Measurements from ENCODE around the gene RNF168. TPM values are rescaled to one million over a fixed set of nuclear protein-coding genes. Genes with fewer than 3 reads are reported as not detected.
"Not testable (repeated sequence)": the region's sequence is repeated elsewhere in the genome, so short reads cannot be mapped to it uniquely, and the experiment has no call there.

The RNF168 gene, protein sequence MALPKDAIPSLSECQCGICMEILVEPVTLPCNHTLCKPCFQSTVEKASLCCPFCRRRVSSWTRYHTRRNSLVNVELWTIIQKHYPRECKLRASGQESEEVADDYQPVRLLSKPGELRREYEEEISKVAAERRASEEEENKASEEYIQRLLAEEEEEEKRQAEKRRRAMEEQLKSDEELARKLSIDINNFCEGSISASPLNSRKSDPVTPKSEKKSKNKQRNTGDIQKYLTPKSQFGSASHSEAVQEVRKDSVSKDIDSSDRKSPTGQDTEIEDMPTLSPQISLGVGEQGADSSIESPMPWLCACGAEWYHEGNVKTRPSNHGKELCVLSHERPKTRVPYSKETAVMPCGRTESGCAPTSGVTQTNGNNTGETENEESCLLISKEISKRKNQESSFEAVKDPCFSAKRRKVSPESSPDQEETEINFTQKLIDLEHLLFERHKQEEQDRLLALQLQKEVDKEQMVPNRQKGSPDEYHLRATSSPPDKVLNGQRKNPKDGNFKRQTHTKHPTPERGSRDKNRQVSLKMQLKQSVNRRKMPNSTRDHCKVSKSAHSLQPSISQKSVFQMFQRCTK
- 10 to 100 TPM; 46.9 to 48.4 TPM for total RNA-seq

DNA sequence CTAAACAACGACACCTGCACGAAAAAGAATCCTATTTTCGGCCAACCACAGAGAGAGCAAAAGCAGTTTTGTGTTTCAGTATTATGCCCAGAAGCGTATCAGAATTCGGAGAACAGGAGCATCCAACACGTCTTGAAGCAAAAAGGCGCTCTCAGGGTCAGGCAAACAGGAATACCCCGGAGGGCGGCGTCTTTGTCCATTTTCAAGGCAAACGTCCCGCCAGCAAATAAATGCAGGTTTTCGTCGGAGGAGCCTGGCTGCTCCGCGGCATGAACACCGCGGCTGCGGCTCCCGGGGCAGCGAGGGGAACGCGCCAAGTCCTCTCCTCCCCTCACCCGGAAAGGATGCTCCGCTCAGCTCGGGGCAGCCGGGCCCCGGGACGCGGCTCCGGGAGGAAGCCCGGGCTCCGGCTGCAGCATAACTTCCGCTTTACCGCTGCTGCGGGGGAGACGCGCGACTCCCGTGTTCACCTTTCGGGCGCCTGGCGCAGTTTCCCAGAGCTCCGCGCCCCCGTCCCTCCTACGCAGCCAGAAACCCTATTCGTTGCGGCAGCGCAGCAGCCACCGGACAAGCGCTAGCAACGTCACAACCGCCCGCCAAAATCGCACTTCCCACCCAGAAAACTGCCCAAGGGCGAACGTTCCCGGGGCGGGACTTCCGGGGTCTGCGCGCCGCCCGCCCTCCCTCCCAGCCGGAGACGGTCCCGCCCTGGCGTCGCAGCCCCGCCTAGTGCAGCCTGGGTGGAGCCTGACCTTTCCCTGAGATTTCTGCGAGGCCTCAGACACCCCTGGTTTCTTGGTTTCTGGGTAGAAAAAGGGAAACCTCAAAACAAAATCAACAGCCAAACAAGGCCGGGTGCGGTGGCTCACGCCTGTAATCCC, at the start of gene RNF168:
RNF168 (minus strand) TSS at position 573 of the 881 bp plus-strand sequence. CDS start 595 bp downstream, outside the sequence.
- Mint-ChIP-seq H3K4me3 (peak within 1 kb of the TSS; percentile 99), H3K36me3 (peaks cover 31% of the 10 kb centered on the region), H3K4me1 (peaks cover 25% of the 10 kb centered on the region), H3K9me3 (peaks cover 9% of the 10 kb centered on the region), H3K27ac (peak within 1 kb of the TSS; percentile 97), H3K27me3 (peaks cover 3% of the 10 kb centered on the region)
- DNase-seq (peak; percentile 90), ATAC-seq (ENCODE audit: low read depth) (peak; percentile 85)
- POLR2A ChIA-PET, result interaction anchor here (0.5 to 3.3 kb wide), 9 partner anchors 9 to 219 kb away, joined by 3 to 21 read pairs (median 4); partner anchors contain the start of genes DYNLT2B, FBXO45, UBXN7 and WDR53

DNA sequence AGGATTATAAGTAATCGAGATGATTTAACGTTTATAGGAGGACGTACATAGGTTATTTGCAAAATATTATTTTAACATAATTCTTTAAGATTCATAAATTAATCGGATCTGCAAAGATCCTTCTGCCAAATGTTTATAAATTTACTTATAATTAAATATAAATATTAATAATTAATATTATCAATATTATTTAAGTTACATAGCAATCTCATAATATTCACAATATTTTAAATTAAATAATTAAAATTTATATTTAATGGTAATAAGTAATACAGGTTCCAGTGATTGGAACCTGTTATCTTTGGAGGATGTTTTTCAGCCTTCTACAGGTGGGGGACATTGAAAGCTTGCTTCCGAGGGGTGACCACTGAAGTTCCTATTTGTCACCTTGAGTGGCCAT, 48.7 kb upstream of the RNF168 start:
- Mint-ChIP-seq H3K4me1 (peaks cover 3% of the 10 kb centered on the region), H3K27ac (no peak overlapping the region), H3K36me3 (peaks cover 15% of the 10 kb centered on the region), H3K9me3 (peaks cover 18% of the 10 kb centered on the region), H3K27me3 (no peaks in the 10 kb centered on the region), H3K4me3 (no peak overlapping the region)
- POLR2A ChIA-PET, result interaction anchor here (0.5 kb wide), 1 partner anchor 92 kb away, joined by 3 read pairs; no protein-coding TSS in a partner anchor
- ATAC-seq (ENCODE audit: low read depth), result no peak
- DNase-seq, result no peak

DNA sequence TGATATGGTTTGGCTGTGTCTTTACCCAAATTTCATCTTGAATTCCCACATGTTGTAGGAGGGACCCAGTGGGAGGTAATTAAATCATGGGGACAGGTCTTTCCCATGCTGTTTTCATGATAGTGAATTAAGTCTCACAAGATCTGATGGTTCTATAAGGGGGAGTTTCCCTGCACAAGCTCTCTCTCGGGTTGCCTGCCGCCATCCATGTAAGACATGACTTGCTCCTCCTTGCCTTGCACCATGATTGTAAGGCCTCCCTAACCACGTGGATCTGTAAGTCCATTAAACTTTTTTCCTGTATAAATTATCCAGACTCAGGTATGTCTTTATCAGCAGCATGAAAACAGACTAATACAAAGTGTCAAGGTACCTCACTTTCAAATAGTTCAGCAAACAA, 46.6 kb upstream of the RNF168 start:
- DNase-seq; H3K27me3 Mint-ChIP-seq; ATAC-seq (ENCODE audit: low read depth); POLR2A ChIA-PET; H3K27ac Mint-ChIP-seq; H3K4me3 Mint-ChIP-seq; H3K4me1 Mint-ChIP-seq: not testable (repeated sequence)
- H3K9me3 Mint-ChIP-seq, result peaks cover 18% of the 10 kb centered on the region
- H3K36me3 Mint-ChIP-seq, result peaks cover 15% of the 10 kb centered on the region

DNA sequence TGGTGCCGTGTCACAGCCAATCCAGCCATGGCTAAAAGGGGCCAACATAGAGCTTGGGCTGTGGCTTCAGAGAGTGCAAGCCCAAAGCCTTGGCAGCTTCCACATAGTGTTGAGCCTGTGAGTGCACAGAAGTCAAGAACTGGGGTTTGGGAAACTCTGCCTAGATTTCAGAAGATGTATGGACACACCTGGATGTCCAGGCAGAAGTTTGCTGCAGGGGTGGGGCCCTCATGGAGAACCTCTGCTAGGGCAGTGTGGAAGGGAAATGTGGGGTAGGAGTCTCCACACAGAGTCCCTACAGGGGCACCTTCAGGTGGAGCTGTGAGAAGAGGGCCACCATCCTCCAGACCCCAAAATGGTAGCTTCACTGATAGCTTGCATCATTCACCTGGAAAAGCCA, 45.7 kb upstream of the RNF168 start:
- H3K4me1 Mint-ChIP-seq; H3K27ac Mint-ChIP-seq; H3K4me3 Mint-ChIP-seq; ATAC-seq (ENCODE audit: low read depth); POLR2A ChIA-PET; DNase-seq; H3K27me3 Mint-ChIP-seq: not testable (repeated sequence)
- H3K9me3 Mint-ChIP-seq, result peaks cover 18% of the 10 kb centered on the region
- H3K36me3 Mint-ChIP-seq, result peaks cover 15% of the 10 kb centered on the region

DNA sequence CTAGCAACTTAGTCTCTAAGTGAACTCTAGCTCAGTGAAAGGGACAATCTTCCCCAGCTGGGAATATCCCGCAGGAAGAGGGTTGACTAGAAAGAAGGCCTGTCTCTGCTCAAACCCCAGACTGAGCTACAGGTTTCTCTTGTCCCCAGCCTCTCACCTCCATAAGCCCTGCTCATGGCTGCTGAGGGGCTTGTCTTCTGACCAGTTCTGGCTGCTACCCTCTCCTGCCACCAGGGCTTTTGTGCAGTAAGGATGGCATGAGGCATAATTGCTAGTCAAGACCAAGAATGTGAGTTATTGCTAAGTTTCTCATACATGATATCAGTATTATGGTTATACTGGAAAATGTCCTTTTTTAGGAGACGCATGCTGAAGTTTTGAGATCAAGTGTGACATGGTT, 43.5 kb upstream of the RNF168 start:
- peaks cover 6% of the 10 kb centered on the region for H3K27me3 Mint-ChIP-seq
- no peak overlapping the region for H3K4me3 Mint-ChIP-seq
- POLR2A ChIA-PET, result interaction anchor here (0.6 kb wide), 1 partner anchor 704 kb away, joined by 5 read pairs; no protein-coding TSS in a partner anchor
- ATAC-seq (ENCODE audit: low read depth) (no peak), DNase-seq (no peak)
- H3K9me3 Mint-ChIP-seq, result peaks cover 18% of the 10 kb centered on the region
- no peak overlapping the region for H3K27ac Mint-ChIP-seq
- H3K36me3 Mint-ChIP-seq, result peaks cover 13% of the 10 kb centered on the region
- H3K4me1 Mint-ChIP-seq, result no peaks in the 10 kb centered on the region

DNA sequence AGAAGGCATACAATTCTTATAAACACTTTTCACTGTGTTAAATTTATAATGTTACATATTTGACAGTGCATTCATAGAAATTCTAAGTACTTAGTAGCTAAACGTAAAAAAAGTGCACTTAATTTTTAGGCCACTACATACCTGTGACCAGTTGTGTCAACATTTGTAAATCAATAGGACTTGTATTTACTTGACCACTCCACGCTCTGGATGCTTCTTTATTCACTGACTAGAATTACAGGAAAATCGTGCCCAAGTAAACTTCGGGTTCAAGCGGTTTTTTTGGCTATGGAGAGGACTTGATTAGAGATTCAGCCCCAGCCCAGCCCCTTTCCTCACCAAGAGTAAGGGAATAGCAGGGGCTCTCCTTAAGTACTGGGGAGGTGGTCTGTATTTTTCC, 43.0 kb upstream of the RNF168 start:
- DNase-seq, result no peak
- no peak overlapping the region for H3K4me3 Mint-ChIP-seq
- H3K4me1 Mint-ChIP-seq, result no peaks in the 10 kb centered on the region
- H3K27ac Mint-ChIP-seq, result no peak overlapping the region
- peaks cover 6% of the 10 kb centered on the region for H3K27me3 Mint-ChIP-seq
- peaks cover 13% of the 10 kb centered on the region for H3K36me3 Mint-ChIP-seq
- peaks cover 16% of the 10 kb centered on the region for H3K9me3 Mint-ChIP-seq
- POLR2A ChIA-PET, result interaction anchor here (0.6 kb wide), 1 partner anchor 704 kb away, joined by 5 read pairs; no protein-coding TSS in a partner anchor
- no peak for ATAC-seq (ENCODE audit: low read depth)

DNA sequence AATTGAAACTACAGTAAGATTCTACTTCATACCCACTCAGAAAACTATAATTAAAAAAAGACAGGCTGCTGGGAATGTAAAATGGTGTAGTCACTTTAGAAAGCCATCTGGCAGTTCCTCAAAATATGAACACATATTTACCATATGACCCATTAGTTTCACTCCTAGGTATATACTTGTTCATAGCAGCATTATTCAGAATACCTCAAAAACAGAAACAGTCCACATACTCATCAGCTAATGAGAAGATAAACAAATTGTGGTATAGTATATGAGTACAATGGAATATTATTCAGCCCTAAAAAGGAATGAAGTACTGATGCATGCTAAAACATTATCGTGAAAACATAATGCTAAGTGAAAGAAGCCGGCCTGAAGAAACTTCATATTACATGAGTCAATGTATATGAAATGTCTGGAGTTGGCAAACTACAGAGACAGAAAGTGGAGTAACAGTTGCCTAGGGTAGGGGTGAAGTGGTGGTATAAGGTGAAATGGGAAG, 41.0 kb upstream of the RNF168 start:
- Mint-ChIP-seq H3K9me3 (peaks cover 6% of the 10 kb centered on the region), H3K27ac (no peak overlapping the region), H3K4me3 (no peak overlapping the region), H3K36me3 (peaks cover 5% of the 10 kb centered on the region), H3K4me1 (no peaks in the 10 kb centered on the region), H3K27me3 (peaks cover 6% of the 10 kb centered on the region)
- no peak for ATAC-seq (ENCODE audit: low read depth)
- POLR2A ChIA-PET, result interaction anchor here (0.6 kb wide), 1 partner anchor 213 kb away, joined by 3 read pairs; no protein-coding TSS in a partner anchor
- DNase-seq, result no peak

DNA sequence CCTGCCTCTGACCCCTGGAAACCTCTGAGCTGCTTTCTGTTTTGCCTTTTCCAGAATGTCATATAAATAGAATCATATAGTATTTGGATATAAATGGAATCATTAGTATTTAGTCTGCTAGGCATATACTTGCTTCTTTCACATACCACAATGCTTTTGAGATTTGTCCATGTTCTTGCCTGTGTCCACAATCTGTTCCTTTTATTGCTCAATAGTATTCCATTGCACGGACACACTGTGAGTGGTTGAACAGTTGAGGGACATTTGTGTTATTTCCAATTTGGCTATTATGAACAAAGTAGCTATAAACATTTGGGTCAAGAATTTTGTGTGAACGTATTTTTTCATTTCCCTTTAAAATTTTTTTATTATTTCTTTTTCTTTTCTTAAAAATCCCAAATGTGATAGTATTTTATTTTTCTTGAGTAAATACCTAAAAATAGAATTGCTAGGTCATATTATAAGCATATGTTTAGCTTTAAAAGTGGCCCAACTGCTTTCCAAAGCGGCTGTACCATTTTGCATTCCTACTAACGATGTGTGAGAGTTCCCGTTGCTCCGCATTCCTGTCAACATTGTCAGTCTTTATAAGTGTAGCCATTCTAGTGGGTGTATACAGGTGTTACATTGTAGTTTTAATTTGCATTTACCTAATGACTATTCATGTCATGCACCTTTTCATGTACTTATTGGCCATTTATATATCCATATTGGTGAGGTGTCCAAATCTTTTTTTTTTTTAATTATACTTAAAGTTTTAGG, 38.3 kb upstream of the RNF168 start:
- DNase-seq, result no peak
- no peak for ATAC-seq (ENCODE audit: low read depth)
- H3K4me1 Mint-ChIP-seq, result peaks cover 2% of the 10 kb centered on the region
- POLR2A ChIA-PET, result interaction anchor here (0.6 kb wide), 1 partner anchor 26 kb away, joined by 4 read pairs; the partner anchor contains the start of genes FBXO45 and WDR53
- H3K27me3 Mint-ChIP-seq, result peaks cover 14% of the 10 kb centered on the region
- H3K9me3 Mint-ChIP-seq, result no peaks in the 10 kb centered on the region
- no peak overlapping the region for H3K4me3 Mint-ChIP-seq
- no peak overlapping the region for H3K27ac Mint-ChIP-seq
- no peaks in the 10 kb centered on the region for H3K36me3 Mint-ChIP-seq

DNA sequence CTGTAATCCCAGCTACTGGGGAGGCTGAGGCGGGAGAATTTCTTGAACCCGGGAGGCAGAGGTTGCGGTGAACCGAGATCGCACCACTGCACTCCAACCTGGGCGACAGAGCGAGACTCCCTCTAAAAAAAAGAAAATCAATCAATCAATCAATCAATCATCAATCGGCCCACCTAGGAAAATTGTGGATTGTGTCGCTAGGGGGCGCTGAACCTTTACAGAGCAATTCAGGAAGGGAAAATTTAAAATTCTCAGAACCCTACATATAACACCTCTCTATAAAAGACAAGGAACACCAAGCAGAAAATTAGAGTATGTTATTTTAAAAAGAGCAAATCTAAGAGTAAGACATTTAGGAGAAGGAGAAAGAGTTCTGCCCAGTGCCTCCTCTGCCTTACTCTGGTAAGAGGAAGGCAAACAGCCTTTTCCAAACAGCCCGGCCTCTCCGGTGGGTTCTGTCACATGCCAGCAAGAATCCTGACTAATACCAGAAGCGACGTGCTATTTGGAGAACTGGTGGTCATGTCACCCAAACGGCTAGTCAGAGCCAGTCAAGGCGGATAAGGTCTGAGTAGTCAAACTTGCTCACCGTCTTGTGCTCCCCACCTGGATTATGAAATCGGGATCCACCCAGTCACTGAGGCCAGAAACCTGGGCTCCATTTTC, 33.9 kb upstream of the RNF168 start:
- H3K4me3 Mint-ChIP-seq, result no peak overlapping the region
- H3K9me3 Mint-ChIP-seq, result no peaks in the 10 kb centered on the region
- H3K27ac Mint-ChIP-seq, result no peak overlapping the region
- peaks cover 2% of the 10 kb centered on the region for H3K4me1 Mint-ChIP-seq
- DNase-seq (peak; percentile 55), ATAC-seq (ENCODE audit: low read depth) (no peak)
- POLR2A ChIA-PET, result no interaction called here
- peaks cover 21% of the 10 kb centered on the region for H3K27me3 Mint-ChIP-seq
- no peaks in the 10 kb centered on the region for H3K36me3 Mint-ChIP-seq

DNA sequence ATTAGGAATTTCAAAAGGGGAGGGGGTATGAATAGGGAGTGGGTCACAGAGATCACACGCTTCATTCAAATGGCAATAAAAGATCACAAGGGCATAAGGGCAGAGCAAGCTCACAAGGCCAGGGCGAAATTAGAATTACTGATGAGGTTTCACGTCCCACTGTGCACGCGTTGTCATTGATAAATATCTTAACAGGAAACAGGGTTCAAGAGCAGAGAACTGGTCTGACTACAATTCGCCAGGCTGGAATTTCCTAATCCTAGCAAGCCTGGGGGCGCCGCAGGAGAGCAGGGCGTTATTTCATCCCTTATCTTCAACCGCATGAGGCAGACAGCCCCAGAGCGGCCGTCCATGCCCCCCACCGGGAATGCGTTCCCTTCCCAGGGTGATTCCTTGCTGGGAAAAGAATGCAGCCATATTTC, 29.7 kb upstream of the RNF168 start:
- H3K9me3 Mint-ChIP-seq, result peaks cover 6% of the 10 kb centered on the region

DNA sequence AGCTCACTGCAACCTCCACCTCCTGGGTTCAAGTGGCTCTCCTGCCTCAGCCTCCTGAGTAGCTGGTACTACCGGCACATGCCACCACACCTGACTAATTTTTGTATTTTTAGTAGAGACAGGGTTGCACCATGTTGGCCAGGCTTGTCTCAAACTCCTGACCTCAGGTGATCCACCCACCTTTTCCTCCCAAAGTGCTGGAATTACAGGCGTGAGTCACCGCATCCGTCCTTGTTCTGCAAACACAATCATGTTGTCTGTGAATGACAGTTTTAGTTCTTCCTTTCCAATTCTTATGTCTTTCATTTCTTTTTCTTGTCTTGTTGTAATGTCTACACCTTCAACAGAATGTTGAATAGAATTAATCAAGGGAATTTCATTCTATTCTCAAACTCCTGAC, 27.9 kb upstream of the RNF168 start:
- POLR2A ChIA-PET, result no interaction called here
- peaks cover 4% of the 10 kb centered on the region for H3K4me1 Mint-ChIP-seq
- ATAC-seq (ENCODE audit: low read depth), result no peak
- no peak for DNase-seq
- H3K27ac Mint-ChIP-seq, result no peak overlapping the region
- H3K27me3 Mint-ChIP-seq, result peaks cover 29% of the 10 kb centered on the region
- peaks cover 6% of the 10 kb centered on the region for H3K9me3 Mint-ChIP-seq
- H3K4me3 Mint-ChIP-seq, result no peak overlapping the region
- H3K36me3 Mint-ChIP-seq, result peaks cover 3% of the 10 kb centered on the region

More for the DNA sequence above, 29.7 kb upstream of the RNF168 start:
- Mint-ChIP-seq H3K27ac (no peak overlapping the region), H3K4me3 (no peak overlapping the region), H3K4me1 (peaks cover 4% of the 10 kb centered on the region), H3K27me3 (peaks cover 34% of the 10 kb centered on the region), H3K36me3 (peaks cover 3% of the 10 kb centered on the region)
- ATAC-seq (ENCODE audit: low read depth), result no peak
- no peak for DNase-seq
- POLR2A ChIA-PET, result no interaction called here

Data from activated naive CD8-positive, alpha-beta T cell treated with anti-CD3 and anti-CD28 coated beads, Interleukin-2, amount 10 ng/mL, durations not matched to agents 7 days and 5 days (primary cell).